ENCODE results near the gene LUC7L2. TPM values are rescaled to one million over a fixed set of nuclear protein-coding genes. Genes with fewer than 3 reads are reported as not detected.

The LUC7L2 gene
- total and polyA plus RNA-seq, 10 donors: 34.0 to 105 (median 77.7) TPM

GRCh38 chr7:139367438-139368155, 7.9 kb downstream of the LUC7L2 start:
- no peaks in the 10 kb centered on the region for H3K27me3 ChIP-seq (replicated peaks in 1 of 7)
- H3K4me1 ChIP-seq: peaks cover 14 to 100% (median 63%) of the 10 kb centered on the region in 6 donors
- H3K4me3 ChIP-seq: no peak overlapping the region
- TF ChIP-seq POLR2AphosphoS5 (IDR thresholded peaks at IDR 0.05): no peak
- no peak for TF ChIP-seq POLR2A (IDR thresholded peaks at IDR 0.05)
- no peak for TF ChIP-seq CTCF (IDR thresholded peaks at IDR 0.05 in 8 of 11, conservative IDR thresholded peaks at IDR 0.05 in 3 of 11)
- DNase-seq: no peak
- no peak overlapping the region for H3K27ac ChIP-seq
- intact Hi-C loops (cut with DNase I; ENCODE audit: low total_unique reads): no loop called here
- 77 to 87% (median 80%) methylated on average over 6 of the region's 6 CpGs for WGBS, 5 donors
- H3K9me3 ChIP-seq: no peaks in the 10 kb centered on the region
- peaks cover 0 to 59% (median 2%) of the 10 kb centered on the region in 6 donors for H3K36me3 ChIP-seq

- Histone ChIP-seq H3K27ac (no peak overlapping the region), H3K4me1 (peaks cover 8 to 100% (median 47%) of the 10 kb centered on the region in 6 donors), H3K27me3 (replicated peaks in 1 of 7) (no peaks in the 10 kb centered on the region), H3K9me3 (no peaks in the 10 kb centered on the region), H3K36me3 (peaks cover 0 to 35% (median under 1%) of the 10 kb centered on the region in 6 donors), H3K4me3 (no peak overlapping the region)
- DNase-seq: no peak
- TF ChIP-seq POLR2AphosphoS5 (IDR thresholded peaks at IDR 0.05) (no peak), CTCF (IDR thresholded peaks at IDR 0.05 in 8 of 11, conservative IDR thresholded peaks at IDR 0.05 in 3 of 11) (no peak), POLR2A (IDR thresholded peaks at IDR 0.05) (no peak)
- intact Hi-C loops (cut with DNase I; ENCODE audit: low total_unique reads): no loop called here
- WGBS, 5 donors: 73 to 93% (median 84%) methylated on average over 5 of the region's 5 CpGs
Measured at GRCh38 chr7:139370301-139370942, 10.7 kb downstream of the LUC7L2 start.

- TF ChIP-seq CTCF (IDR thresholded peaks at IDR 0.05 in 8 of 11, conservative IDR thresholded peaks at IDR 0.05 in 3 of 11): no peak
- no peak for TF ChIP-seq POLR2A (IDR thresholded peaks at IDR 0.05)
- TF ChIP-seq POLR2AphosphoS5 (IDR thresholded peaks at IDR 0.05): no peak
- Histone ChIP-seq H3K9me3 (no peaks in the 10 kb centered on the region), H3K4me1 (peaks cover 8 to 99% (median 45%) of the 10 kb centered on the region in 6 donors), H3K36me3 (peaks cover 0 to 35% (median 3%) of the 10 kb centered on the region in 6 donors), H3K4me3 (no peak overlapping the region), H3K27me3 (replicated peaks in 1 of 7) (no peaks in the 10 kb centered on the region), H3K27ac (no peak overlapping the region)
- intact Hi-C loops (cut with DNase I; ENCODE audit: low total_unique reads): no loop called here
- no peak for DNase-seq
- WGBS, 5 donors: 71 to 95% (median 85%) methylated on average over 1 of the region's 1 CpG
Measured at GRCh38 chr7:139370943-139371313, 11.2 kb downstream of the LUC7L2 start.

- TF ChIP-seq CTCF (IDR thresholded peaks at IDR 0.05 in 8 of 11, conservative IDR thresholded peaks at IDR 0.05 in 3 of 11) (no peak), POLR2A (IDR thresholded peaks at IDR 0.05) (no peak), POLR2AphosphoS5 (IDR thresholded peaks at IDR 0.05) (no peak)
- no peak for DNase-seq
- H3K36me3 ChIP-seq: peaks cover 0 to 50% (median 33%) of the 10 kb centered on the region in 6 donors
- H3K9me3 ChIP-seq: no peaks in the 10 kb centered on the region
- H3K4me1 ChIP-seq: peaks cover 8 to 66% (median 32%) of the 10 kb centered on the region in 6 donors
- H3K4me3 ChIP-seq: no peak overlapping the region
- H3K27me3 ChIP-seq (replicated peaks in 1 of 7): no peaks in the 10 kb centered on the region
- H3K27ac ChIP-seq: no peak overlapping the region
- WGBS, 5 donors: 90 to 96% (median 94%) methylated on average over 6 of the region's 6 CpGs
- intact Hi-C loops (cut with DNase I; ENCODE audit: low total_unique reads): no loop called here
Measured at GRCh38 chr7:139374246-139374645, 14.6 kb downstream of the LUC7L2 start.
